HepG2 (cell line): ENCODE results near the gene TNFRSF9. TPM values are rescaled to one million over a fixed set of nuclear protein-coding genes. Genes with fewer than 3 reads are reported as not detected.

Experiments used
- DNMT3B ChIP-seq: conservative IDR thresholded peaks from 2 replicates; pipeline ENCODE4 v1.6.1; 2016; ENCODE audit warnings: missing biosample characterization, control low read depth
- HINFP ChIP-seq: sonication (generic); formaldehyde crosslinking; IDR thresholded peaks from 2 replicates; pipeline ENCODE4 v1.4.0; 2020; ENCODE audit warnings: low read depth, mild to moderate bottlenecking, missing genetic modification reagents
- IRF2 ChIP-seq: IDR thresholded peaks from 2 replicates; pipeline ENCODE4 v1.6.1; 2018; ENCODE audit warnings: missing genetic modification reagents, missing compliant biosample characterization
- JDP2 ChIP-seq: sonication (generic); formaldehyde crosslinking; IDR thresholded peaks from 2 replicates; pipeline ENCODE4 v1.8.1; 2022; ENCODE audit warnings: missing genetic modification reagents, borderline replicate concordance
- MBD4 ChIP-seq: IDR thresholded peaks from 2 replicates; pipeline ENCODE4 v1.6.1; 2012; ENCODE audit warnings: low read length, inconsistent platforms, borderline replicate concordance
- NCOR1 ChIP-seq: fragments of 200-600 bp; sonication (generic); IDR thresholded peaks from 2 replicates; pipeline ENCODE4 v1.7.0; 2017; ENCODE audit warnings: antibody characterized with exemption, low read length, borderline replicate concordance
- TBL1XR1 ChIP-seq: fragments of 150-350 bp; IDR thresholded peaks from 2 replicates; pipeline ENCODE4 v1.6.1; 2014; ENCODE audit warnings: borderline replicate concordance, low read length; ENCODE audit not compliant: partially characterized antibody
- TCF7L2 ChIP-seq: IDR thresholded peaks from 2 replicates; pipeline ENCODE4 v1.6.1; 2011; ENCODE audit warnings: mild to moderate bottlenecking, low read depth, low read length, moderate library complexity
- ZFP36L2 ChIP-seq: sonication (generic); formaldehyde crosslinking; IDR thresholded peaks from 2 replicates; pipeline ENCODE4 v1.4.0; 2020; ENCODE audit warnings: missing genetic modification reagents
- ZFY ChIP-seq: sonication (generic); formaldehyde crosslinking; IDR thresholded peaks from 2 replicates; pipeline ENCODE4 v1.4.0; 2020; ENCODE audit warnings: missing genetic modification reagents
- ZHX2 ChIP-seq, 2 experiments: sonication (generic) in 1 of 2; formaldehyde crosslinking in 1 of 2; IDR thresholded peaks; 2 replicates each; pipeline versions ENCODE4 v1.6.1 to v1.9.0; 2014 to 2022; ENCODE audit warnings: antibody characterized with exemption in 1 of 2, borderline replicate concordance in 1 of 2, inconsistent platforms in 1 of 2, low read depth in 1 of 2, missing genetic modification reagents in 1 of 2
- ZNF552 ChIP-seq: sonication (generic); formaldehyde crosslinking; IDR thresholded peaks from 2 replicates; pipeline ENCODE4 v1.9.0; 2022; ENCODE audit warnings: missing genetic modification reagents, mild to moderate bottlenecking, borderline replicate concordance
- polyA plus RNA-seq, 8 experiments: library from polyadenylated mRNA; depleted of rRNA in 3 of 8; stranded (reverse) in 7 of 8; unstranded in 1 of 8; fragments of >200 nt; fragmentation: Illumina TruSeq in 4 of 8; extraction: Trizol in 4 of 8; gene quantifications; 2 replicates each; pipeline versions ENCODE4 v1.2.1 to v1.2.3, GENCODE V29; 2011 to 2016; ENCODE audit warnings: low read depth in 4 of 8, missing spikeins in 1 of 8, mixed read lengths in 1 of 8; ENCODE audit not compliant: insufficient read depth in 1 of 8
- total RNA-seq, 5 experiments: library from RNA; depleted of rRNA; stranded (reverse); fragments of >200 nt; fragmentation: Illumina TruSeq; extraction: Trizol; gene quantifications; 2 replicates each; pipeline ENCODE4 v1.2.3, GENCODE V29; 2016; ENCODE audit warnings: low read depth in 1 of 5
- TF ChIP-seq, protein P1 (sequence below): sonication (generic); formaldehyde crosslinking; IDR thresholded peaks from 2 replicates; pipeline ENCODE4 v1.4.0; 2020; ENCODE audit warnings: missing genetic modification reagents, borderline replicate concordance
- TF ChIP-seq, protein P2 (sequence below): sonication (generic); formaldehyde crosslinking; IDR thresholded peaks from 2 replicates; pipeline ENCODE4 v1.5.0; 2020; ENCODE audit warnings: missing genetic modification reagents

Gene TNFRSF9
- total and polyA plus RNA-seq, 2 of the 13 experiments (the other 11 are each of a cell fraction or from before 2014, with no cell fraction given) = 0.07 TPM; not detected in 1

- TF ChIP-seq ZHX2 (IDR thresholded peaks at IDR 0.05; ENCODE audit: low read depth) (no peak), ZHX2 (CRISPR knock-in tag; IDR thresholded peaks at IDR 0.05; ENCODE audit: borderline replicate concordance) (no peak), JDP2 (no peak), ZFY (CRISPR knock-in tag) (no peak), DNMT3B (CRISPR knock-in tag) (no peak), NCOR1 (peak; percentile 96), MBD4 (no peak), IRF2 (CRISPR knock-in tag) (peak; percentile 52; the same call in 1 of the 2 replicates), HINFP (CRISPR knock-in tag) (0 out of 2 replicates have a peak, but pooled peaks have one; percentile 26), TCF7L2 (no peak), ZNF552 (no peak), TBL1XR1 (no peak), ZFP36L2 (CRISPR knock-in tag) (no peak)
- TF ChIP-seq, protein P1, sequence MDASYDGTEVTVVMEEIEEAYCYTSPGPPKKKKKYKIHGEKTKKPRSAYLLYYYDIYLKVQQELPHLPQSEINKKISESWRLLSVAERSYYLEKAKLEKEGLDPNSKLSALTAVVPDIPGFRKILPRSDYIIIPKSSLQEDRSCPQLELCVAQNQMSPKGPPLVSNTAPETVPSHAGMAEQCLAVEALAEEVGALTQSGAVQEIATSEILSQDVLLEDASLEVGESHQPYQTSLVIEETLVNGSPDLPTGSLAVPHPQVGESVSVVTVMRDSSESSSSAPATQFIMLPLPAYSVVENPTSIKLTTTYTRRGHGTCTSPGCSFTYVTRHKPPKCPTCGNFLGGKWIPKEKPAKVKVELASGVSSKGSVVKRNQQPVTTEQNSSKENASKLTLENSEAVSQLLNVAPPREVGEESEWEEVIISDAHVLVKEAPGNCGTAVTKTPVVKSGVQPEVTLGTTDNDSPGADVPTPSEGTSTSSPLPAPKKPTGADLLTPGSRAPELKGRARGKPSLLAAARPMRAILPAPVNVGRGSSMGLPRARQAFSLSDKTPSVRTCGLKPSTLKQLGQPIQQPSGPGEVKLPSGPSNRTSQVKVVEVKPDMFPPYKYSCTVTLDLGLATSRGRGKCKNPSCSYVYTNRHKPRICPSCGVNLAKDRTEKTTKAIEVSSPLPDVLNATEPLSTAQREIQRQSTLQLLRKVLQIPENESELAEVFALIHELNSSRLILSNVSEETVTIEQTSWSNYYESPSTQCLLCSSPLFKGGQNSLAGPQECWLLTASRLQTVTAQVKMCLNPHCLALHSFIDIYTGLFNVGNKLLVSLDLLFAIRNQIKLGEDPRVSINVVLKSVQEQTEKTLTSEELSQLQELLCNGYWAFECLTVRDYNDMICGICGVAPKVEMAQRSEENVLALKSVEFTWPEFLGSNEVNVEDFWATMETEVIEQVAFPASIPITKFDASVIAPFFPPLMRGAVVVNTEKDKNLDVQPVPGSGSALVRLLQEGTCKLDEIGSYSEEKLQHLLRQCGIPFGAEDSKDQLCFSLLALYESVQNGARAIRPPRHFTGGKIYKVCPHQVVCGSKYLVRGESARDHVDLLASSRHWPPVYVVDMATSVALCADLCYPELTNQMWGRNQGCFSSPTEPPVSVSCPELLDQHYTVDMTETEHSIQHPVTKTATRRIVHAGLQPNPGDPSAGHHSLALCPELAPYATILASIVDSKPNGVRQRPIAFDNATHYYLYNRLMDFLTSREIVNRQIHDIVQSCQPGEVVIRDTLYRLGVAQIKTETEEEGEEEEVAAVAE (CRISPR knock-in tag) = peak; percentile 61; the same call in 1 of the 2 replicates
- TF ChIP-seq, protein P2, sequence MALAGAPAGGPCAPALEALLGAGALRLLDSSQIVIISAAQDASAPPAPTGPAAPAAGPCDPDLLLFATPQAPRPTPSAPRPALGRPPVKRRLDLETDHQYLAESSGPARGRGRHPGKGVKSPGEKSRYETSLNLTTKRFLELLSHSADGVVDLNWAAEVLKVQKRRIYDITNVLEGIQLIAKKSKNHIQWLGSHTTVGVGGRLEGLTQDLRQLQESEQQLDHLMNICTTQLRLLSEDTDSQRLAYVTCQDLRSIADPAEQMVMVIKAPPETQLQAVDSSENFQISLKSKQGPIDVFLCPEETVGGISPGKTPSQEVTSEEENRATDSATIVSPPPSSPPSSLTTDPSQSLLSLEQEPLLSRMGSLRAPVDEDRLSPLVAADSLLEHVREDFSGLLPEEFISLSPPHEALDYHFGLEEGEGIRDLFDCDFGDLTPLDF = no peak
Measured at GRCh38 chr1:7975212-7975865, 34.7 kb upstream of the TNFRSF9 start (continued).
